Fibroblast of lung (primary cell): ENCODE measurements around the gene PHLDB1. TPM values are rescaled to one million over a fixed set of nuclear protein-coding genes. Genes with fewer than 3 reads are reported as not detected.

Experiments used
- DNase-seq, 2 donors: peaks; one replicate each; pipeline versions ENCODE4 v3.0.0 to v3.0.0-alpha.2; 2010; ENCODE audit warnings: low read depth in 2 of 2
- H2AFZ ChIP-seq: 2 replicates; pipeline ENCODE4 v1.5.1; 2012; ENCODE audit warnings: low read length, control low read depth, inconsistent platforms
- H3K27ac ChIP-seq: 2 replicates; pipeline ENCODE4 v1.5.1; 2011; ENCODE audit warnings: low read length, control low read depth; ENCODE audit not compliant: insufficient read depth
- H3K27me3 ChIP-seq: 2 replicates; pipeline ENCODE4 v1.5.1; 2011; ENCODE audit warnings: mild to moderate bottlenecking, low read length; ENCODE audit not compliant: control insufficient read depth, insufficient read depth
- H3K36me3 ChIP-seq: 2 replicates; pipeline ENCODE4 v1.5.1; 2011; ENCODE audit warnings: low read length; ENCODE audit not compliant: control insufficient read depth, insufficient read depth
- H3K4me1 ChIP-seq: 2 replicates; pipeline ENCODE4 v1.5.1; 2011; ENCODE audit warnings: low read length; ENCODE audit not compliant: control insufficient read depth, insufficient read depth; ENCODE audit errors: extremely low read depth
- H3K4me2 ChIP-seq: 2 replicates; pipeline ENCODE4 v1.5.1; 2011; ENCODE audit warnings: low read length, control low read depth; ENCODE audit not compliant: insufficient read depth; ENCODE audit errors: extremely low read depth
- H3K4me3 ChIP-seq, 4 experiments: fragments of 200-600 bp in 1 of 4; sonication (generic) in 1 of 4; replicated peaks in 1 of 4; 2 replicates each; pipeline ENCODE4 v1.5.1; 2011 to 2016; ENCODE audit warnings: low read length in 4 of 4, low read depth in 3 of 4, mild to moderate bottlenecking in 3 of 4, control low read depth in 2 of 4, inconsistent platforms in 1 of 4, mixed read lengths in 1 of 4; ENCODE audit not compliant: insufficient read depth in 1 of 4; ENCODE audit errors: control extremely low read depth in 1 of 4
- H3K79me2 ChIP-seq: 2 replicates; pipeline ENCODE4 v1.5.1; 2012; ENCODE audit warnings: mild to moderate bottlenecking, low read length, inconsistent platforms; ENCODE audit not compliant: control insufficient read depth, insufficient read depth
- H3K9ac ChIP-seq: 2 replicates; pipeline ENCODE4 v1.5.1; 2011; ENCODE audit warnings: mild to moderate bottlenecking, low read length, control low read depth; ENCODE audit not compliant: insufficient read depth
- H3K9me3 ChIP-seq: 2 replicates; pipeline ENCODE4 v1.5.1; 2012; ENCODE audit warnings: low read depth, low read length; ENCODE audit not compliant: control insufficient read depth, insufficient read depth
- H4K20me1 ChIP-seq: 2 replicates; pipeline ENCODE4 v1.5.1; 2011; ENCODE audit warnings: low read length; ENCODE audit not compliant: control insufficient read depth, insufficient read depth; ENCODE audit errors: extremely low read depth
- CTCF ChIP-seq, 2 donors: IDR thresholded peaks in 1 of 2; conservative IDR thresholded peaks in 1 of 2; 1 replicate in 1 of 2; 2 replicates in 1 of 2; pipeline ENCODE4 v1.5.1; 2011 to 2012; ENCODE audit warnings: low read length in 2 of 2, control low read depth in 1 of 2, inconsistent platforms in 1 of 2, low read depth in 1 of 2, mild to moderate bottlenecking in 1 of 2
- EZH2 ChIP-seq: IDR thresholded peaks from 2 replicates; pipeline ENCODE4 v1.5.1; 2012; ENCODE audit warnings: low read length, control low read depth, mild to moderate bottlenecking; ENCODE audit errors: missing control alignments
- polyA plus RNA-seq, 2 donors: library from polyadenylated mRNA; depleted of rRNA in 1 of 2; stranded (reverse) in 1 of 2; unstranded in 1 of 2; fragments of >200 nt; gene quantifications; 2 replicates each; pipeline ENCODE4 v1.2.1, GENCODE V29; 2011 to 2012; ENCODE audit warnings: missing spikeins in 1 of 2
- total RNA-seq: library from RNA; depleted of rRNA; stranded (reverse); fragments of >200 nt; gene quantifications from 2 replicates; pipeline ENCODE4 v1.2.1, GENCODE V29; 2014

Gene PHLDB1
- total and polyA plus RNA-seq, 2 donors (not counting 1 experiment from before 2014, with no cell fraction given): 51.4 to 59.0 TPM

- H3K9ac ChIP-seq: no peak overlapping the region
- H4K20me1 ChIP-seq: no peaks in the 10 kb centered on the region
- TF ChIP-seq CTCF (conservative IDR thresholded peaks at IDR 0.05 in 1 of 2, IDR thresholded peaks at IDR 0.05 in 1 of 2; ENCODE audit: low read depth in 1 of 2, low read length in 2 of 2) (no peak), EZH2 (no peak)
- no peaks in the 10 kb centered on the region for H3K36me3 ChIP-seq
- H3K27me3 ChIP-seq: no peaks in the 10 kb centered on the region
- no peaks in the 10 kb centered on the region for H3K79me2 ChIP-seq
- no peak overlapping the region for H2AFZ ChIP-seq
- H3K4me3 ChIP-seq: no peak overlapping the region
- H3K4me1 ChIP-seq: no peaks in the 10 kb centered on the region
- no peak overlapping the region for H3K4me2 ChIP-seq
- DNase-seq: no peak
- no peaks in the 10 kb centered on the region for H3K9me3 ChIP-seq
- H3K27ac ChIP-seq: no peak overlapping the region
Observed at GRCh38 chr11:118666371-118666770, 59.0 kb downstream of the PHLDB1 start.

- H3K9ac ChIP-seq: no peak overlapping the region
- H2AFZ ChIP-seq: no peak overlapping the region
- H3K27me3 ChIP-seq: no peaks in the 10 kb centered on the region
- H3K36me3 ChIP-seq: no peaks in the 10 kb centered on the region
- no peak overlapping the region for H3K4me3 ChIP-seq
- no peak overlapping the region for H3K27ac ChIP-seq
- H3K4me2 ChIP-seq: no peak overlapping the region
- no peaks in the 10 kb centered on the region for H3K9me3 ChIP-seq
- H4K20me1 ChIP-seq: no peaks in the 10 kb centered on the region
- DNase-seq: no peak
- no peak for TF ChIP-seq CTCF (conservative IDR thresholded peaks at IDR 0.05 in 1 of 2, IDR thresholded peaks at IDR 0.05 in 1 of 2; ENCODE audit: low read depth in 1 of 2, low read length in 2 of 2)
- TF ChIP-seq EZH2: no peak
- no peaks in the 10 kb centered on the region for H3K79me2 ChIP-seq
- H3K4me1 ChIP-seq: no peaks in the 10 kb centered on the region
Observed at GRCh38 chr11:118670063-118670462, 62.6 kb downstream of the PHLDB1 start.

GRCh38 chr11:118671254-118671653 is 63.8 kb downstream of the PHLDB1 start:
- Histone ChIP-seq H4K20me1 (no peaks in the 10 kb centered on the region), H3K27me3 (no peaks in the 10 kb centered on the region), H3K27ac (no peak overlapping the region)

More at GRCh38 chr11:118671254-118671653, 63.8 kb downstream of the PHLDB1 start:
- no peak for TF ChIP-seq EZH2
- no peak for TF ChIP-seq CTCF (conservative IDR thresholded peaks at IDR 0.05 in 1 of 2, IDR thresholded peaks at IDR 0.05 in 1 of 2; ENCODE audit: low read depth in 1 of 2, low read length in 2 of 2)
- H2AFZ ChIP-seq: no peak overlapping the region
- H3K36me3 ChIP-seq: no peaks in the 10 kb centered on the region
- H3K4me1 ChIP-seq: no peaks in the 10 kb centered on the region
- no peak overlapping the region for H3K4me2 ChIP-seq
- no peak overlapping the region for H3K9ac ChIP-seq
- H3K79me2 ChIP-seq: no peaks in the 10 kb centered on the region
- H3K9me3 ChIP-seq: no peaks in the 10 kb centered on the region
- no peak for DNase-seq
- H3K4me3 ChIP-seq: no peak overlapping the region
